Heart right ventricle (tissue), 16 donors: ENCODE measurements around the gene ASAP2. TPM values are rescaled to one million over a fixed set of nuclear protein-coding genes. Genes with fewer than 3 reads are reported as not detected.
"Not testable (repeated sequence)": the region's sequence is repeated elsewhere in the genome, so short reads cannot be mapped to it uniquely, and the experiment has no call there.

ENCODE experiments used
- ATAC-seq, 8 donors: fragments of 200-7000 bp; cut with Tn5 transposase; one replicate each; pipeline ENCODE4 v1.9.1; 2020; ENCODE audit warnings: mild to moderate bottlenecking in 8 of 8, moderate library complexity in 8 of 8, moderate number of reproducible peaks in 1 of 8
- DNase-seq, 2 donors: peaks; one replicate each; pipeline ENCODE4 v3.0.0-alpha.2; 2020
- H3K27ac ChIP-seq, 10 donors: fragments of 200-600 bp; sonication (generic) in 2 of 10; one replicate each; pipeline versions ENCODE4 v1.5.0 to v1.8.0; 2020 to 2022; ENCODE audit warnings: mild to moderate bottlenecking in 3 of 10
- H3K27me3 ChIP-seq, 7 donors: fragments of 200-600 bp; one replicate each; pipeline ENCODE4 v1.8.0; 2021 to 2022; ENCODE audit warnings: mild to moderate bottlenecking in 2 of 7
- H3K36me3 ChIP-seq, 9 donors: fragments of 200-600 bp; sonication (generic) in 1 of 9; one replicate each; pipeline versions ENCODE4 v1.5.0 to v1.8.0; 2020 to 2022; ENCODE audit warnings: mild to moderate bottlenecking in 2 of 9
- H3K4me1 ChIP-seq, 9 donors: fragments of 200-600 bp; sonication (generic) in 1 of 9; one replicate each; pipeline versions ENCODE4 v1.5.0 to v1.8.0; 2020 to 2022; ENCODE audit warnings: mild to moderate bottlenecking in 4 of 9
- H3K4me3 ChIP-seq, 10 donors: fragments of 200-600 bp; sonication (generic) in 2 of 10; one replicate each; pipeline versions ENCODE4 v1.5.0 to v1.8.0; 2020 to 2022; ENCODE audit warnings: mild to moderate bottlenecking in 7 of 10, moderate library complexity in 2 of 10
- H3K9me3 ChIP-seq, 11 donors: fragments of 200-600 bp in 10 of 11; sonication (generic) in 2 of 11; one replicate each; pipeline versions ENCODE4 v1.5.0 to v1.8.0; 2013 to 2022; ENCODE audit warnings: mild to moderate bottlenecking in 2 of 11, control low read depth in 1 of 11, moderate library complexity in 1 of 11
- WGBS, 2 donors: extraction: QIAGEN DNeasy Blood & Tissue Kit; methylation state at CpG; one replicate each; pipeline ENCODE4 v1.1.7; 2013; ENCODE audit warnings: inconsistent platforms in 1 of 2; 5-methylcytosine and 5-hydroxymethylcytosine counted together
- intact Hi-C, 10 donors: fragments of 100-400 bp; cut with DNase I; formaldehyde crosslinking; loops; one replicate each; pipeline versions ENCODE4 v1.11.1 to v1.14.2; 2022
- polyA plus RNA-seq, 2 donors: library from polyadenylated mRNA; stranded (reverse); fragments of 200-250 nt; gene quantifications; one replicate each; pipeline ENCODE4 v1.2.3, GENCODE V29; 2013
- total RNA-seq, 10 donors: library from RNA; stranded (reverse); fragmentation: NEBNext Ultra II Directional in 3 of 10; extraction: Animal tissue kit (Norgen Biotek cat#: 25700) in 3 of 10; gene quantifications; one replicate each; pipeline versions ENCODE4 v1.2.1 to v1.2.4, GENCODE V29; 2021 to 2023
- TF ChIP-seq, protein P1 (sequence below), 9 donors: fragments of 200-600 bp; sonication (generic) in 2 of 9; IDR thresholded peaks; one replicate each; pipeline versions ENCODE4 v1.5.0 to v1.8.0; 2021 to 2022; ENCODE audit warnings: antibody characterized with exemption in 9 of 9, mild to moderate bottlenecking in 5 of 9, moderate library complexity in 1 of 9
- donor health status: Arrhythmogenic right ventricular cardiomyopathy.
- donor health status: ischemic (EF 13 %, LVEDD 7.1; RV severe dilation, severe dysfunction).
- donor health status: healthy with polysubstance abuse.
- donor health status: DM: no; HTN: yes; CAD: no.
- donor health status: DM: no; HTN: no; CAD: no.
- donor health status: ischemic (EF 25% LVEDD 6.9; RV normal size, moderate dysfunction).
- donor health status: ischemic (EF 25% LVEDD 5.7; RV mildly dilated, moderate dysfunction).
- donor health status: healthy.
- donor health status: DM: yes; HTN: yes; CAD: no.
- donor health status: Ischemic cardiomyopathy.
- donor health status: ischemic (EF 35%, LVEDD 5.7; RV mildly dilated, moderate dysfunction).
- donor health status: nonischemic (EF 11% LVEDD 7.7; RV severe dilation, severe dysfunction).
- donor health status: DM: yes; HTN: yes; CAD: no.
- donor health status: PGD.
- donor health status: ischemic (EF 29% LVEDD 5.4; RV normal size, mild dysfunction).
- donor health status: nonischemic (EF 23%, LVEDD 6.1; RV moderate dilation, normal function).

Gene ASAP2
- total and polyA plus RNA-seq, 12 donors: 5.4 to 17.3 (median 11.8) TPM

- DNase-seq (no peak), ATAC-seq (no peak)
- no peaks in the 10 kb centered on the region for H3K27me3 ChIP-seq
- H3K4me3 ChIP-seq: no peak overlapping the region
- H3K4me1 ChIP-seq: peaks cover 42 to 93% (median 70%) of the 10 kb centered on the region in 9 donors
- H3K27ac ChIP-seq: peak overlapping the region in 9 of 10 donors; percentile 81 to 95 (median 90)
- WGBS, 2 donors: 69 to 76% methylated on average over 10 of the region's 10 CpGs
- intact Hi-C loops: loop anchor here in 3 of 10 donors (5.0 to 10.0 kb wide), 4 partner anchors 52 to 60 kb away; partner anchors contain the start of gene ASAP2 (in 2 of the 3)
- H3K36me3 ChIP-seq: no peaks in the 10 kb centered on the region
- H3K9me3 ChIP-seq: no peaks in the 10 kb centered on the region
- TF ChIP-seq, protein P1, sequence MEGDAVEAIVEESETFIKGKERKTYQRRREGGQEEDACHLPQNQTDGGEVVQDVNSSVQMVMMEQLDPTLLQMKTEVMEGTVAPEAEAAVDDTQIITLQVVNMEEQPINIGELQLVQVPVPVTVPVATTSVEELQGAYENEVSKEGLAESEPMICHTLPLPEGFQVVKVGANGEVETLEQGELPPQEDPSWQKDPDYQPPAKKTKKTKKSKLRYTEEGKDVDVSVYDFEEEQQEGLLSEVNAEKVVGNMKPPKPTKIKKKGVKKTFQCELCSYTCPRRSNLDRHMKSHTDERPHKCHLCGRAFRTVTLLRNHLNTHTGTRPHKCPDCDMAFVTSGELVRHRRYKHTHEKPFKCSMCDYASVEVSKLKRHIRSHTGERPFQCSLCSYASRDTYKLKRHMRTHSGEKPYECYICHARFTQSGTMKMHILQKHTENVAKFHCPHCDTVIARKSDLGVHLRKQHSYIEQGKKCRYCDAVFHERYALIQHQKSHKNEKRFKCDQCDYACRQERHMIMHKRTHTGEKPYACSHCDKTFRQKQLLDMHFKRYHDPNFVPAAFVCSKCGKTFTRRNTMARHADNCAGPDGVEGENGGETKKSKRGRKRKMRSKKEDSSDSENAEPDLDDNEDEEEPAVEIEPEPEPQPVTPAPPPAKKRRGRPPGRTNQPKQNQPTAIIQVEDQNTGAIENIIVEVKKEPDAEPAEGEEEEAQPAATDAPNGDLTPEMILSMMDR (IDR thresholded peaks at IDR 0.05): no peak
These were observed 57.7 kb downstream of the ASAP2 start for GRCh38 chr2:9264301-9264700.

GRCh38 chr2:9266711-9267110, 60.1 kb downstream of the ASAP2 start:
- H3K27ac ChIP-seq: peak overlapping the region in 6 of 10 donors; percentile 6 to 95 (median 22)
- no peak for DNase-seq
- peaks cover 21 to 78% (median 46%) of the 10 kb centered on the region in 9 donors for H3K4me1 ChIP-seq
- H3K27me3 ChIP-seq: no peaks in the 10 kb centered on the region
- no peak overlapping the region for H3K4me3 ChIP-seq
- 77 to 82% methylated on average over 5 of the region's 5 CpGs for WGBS, 2 donors
- TF ChIP-seq, protein P1 (IDR thresholded peaks at IDR 0.05): no peak
- intact Hi-C loops: loop anchor here in 2 of 10 donors (10.0 kb wide), 2 partner anchors 58 to 62 kb away; partner anchors contain the start of gene ASAP2 (in 1 of the 2)
- H3K36me3 ChIP-seq: no peaks in the 10 kb centered on the region
- no peaks in the 10 kb centered on the region for H3K9me3 ChIP-seq
- no peak for ATAC-seq

DNA sequence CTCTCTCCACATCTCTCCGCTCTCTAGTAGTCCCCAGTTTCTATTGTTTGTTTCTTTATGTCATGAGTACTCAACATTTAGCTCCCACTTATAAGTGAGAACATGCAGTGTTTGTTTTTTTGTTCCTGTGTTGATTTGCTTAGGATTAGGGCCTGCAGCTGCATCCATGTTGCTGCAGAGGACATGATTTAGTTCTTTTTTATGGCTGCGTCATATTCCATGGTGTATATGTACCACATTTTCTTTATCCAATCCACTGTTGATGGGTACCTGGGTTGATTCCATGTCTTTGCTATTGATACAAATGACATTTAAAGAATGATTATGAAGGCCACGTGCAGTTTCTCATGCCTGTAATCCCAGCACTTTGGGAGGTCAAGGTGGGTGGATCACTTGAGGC, 60.7 kb downstream of the ASAP2 start:
- peak overlapping the region in 2 of 10 donors; percentile 6 to 17 for H3K27ac ChIP-seq
- not testable (repeated sequence) for H3K4me3 ChIP-seq, H3K27me3 ChIP-seq, H3K9me3 ChIP-seq, H3K36me3 ChIP-seq, ATAC-seq, DNase-seq
- intact Hi-C loops: loop anchor here in 2 of 10 donors (10.0 kb wide), 2 partner anchors 58 to 62 kb away; partner anchors contain the start of gene ASAP2 (in 1 of the 2)
- WGBS, 2 donors: 95 to 100% methylated on average over 3 of the region's 3 CpGs
- peaks cover 15 to 72% (median 40%) of the 10 kb centered on the region in 9 donors for H3K4me1 ChIP-seq

DNA sequence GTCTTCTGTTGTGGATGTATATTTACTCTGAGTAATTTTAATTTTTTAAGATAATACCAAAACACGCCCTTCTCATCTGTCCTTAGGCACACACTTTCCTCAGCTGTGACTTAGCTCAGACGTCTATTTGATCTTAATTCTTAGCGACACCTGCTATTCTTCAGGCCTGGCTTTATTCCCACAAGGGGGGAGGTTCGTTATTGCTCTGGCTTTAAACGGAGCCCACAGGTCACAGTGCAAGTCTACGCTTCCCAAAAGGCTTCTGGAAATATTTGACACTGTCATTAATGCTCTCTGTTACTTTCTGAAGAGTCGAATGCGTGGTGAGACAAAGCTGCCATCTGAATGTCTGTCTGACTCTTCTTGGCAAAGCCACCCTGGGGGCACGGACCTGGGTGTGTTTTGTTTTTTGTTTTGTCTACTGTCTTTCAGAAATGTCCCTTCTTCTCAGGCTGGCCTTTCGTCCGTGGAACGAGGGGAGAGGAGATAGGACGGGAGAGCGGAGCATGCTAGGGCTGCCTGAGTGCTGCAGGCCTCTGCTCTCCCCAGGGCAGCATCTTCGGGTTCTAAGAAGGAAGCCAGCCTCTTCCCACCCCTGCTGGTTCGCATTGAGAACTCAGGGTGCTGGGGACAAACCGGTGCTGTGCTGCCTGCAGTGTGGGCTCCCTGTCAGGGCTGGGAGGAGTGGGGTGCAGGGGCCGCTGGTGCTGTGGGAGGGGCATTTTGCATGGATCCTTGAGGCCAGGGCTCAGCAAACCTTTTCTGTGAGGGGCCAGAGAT, 61.9 kb downstream of the ASAP2 start:
- TF ChIP-seq, protein P1 (IDR thresholded peaks at IDR 0.05): no peak
- intact Hi-C loops: loop anchor here in 2 of 10 donors (10.0 kb wide), 2 partner anchors 56 to 64 kb away; partner anchors contain the start of gene ASAP2 (in 1 of the 2)
- H3K27ac ChIP-seq: peak overlapping the region in 3 of 10 donors; percentile 9 to 45 (median 36)
- no peaks in the 10 kb centered on the region for H3K27me3 ChIP-seq
- DNase-seq (no peak), ATAC-seq (no peak)
- WGBS, 2 donors: 69 to 73% methylated on average over 18 of the region's 18 CpGs
- peaks cover 0 to 6% (median 0%) of the 10 kb centered on the region in 11 donors for H3K9me3 ChIP-seq
- H3K4me1 ChIP-seq: peaks cover 5 to 64% (median 29%) of the 10 kb centered on the region in 9 donors
- no peak overlapping the region for H3K4me3 ChIP-seq
- H3K36me3 ChIP-seq: no peaks in the 10 kb centered on the region
